ENCODE results near the gene TXNDC9.
A peak's percentile ranks its signal among the peaks of the same experiment; 100 is the strongest.
"Not testable (repeated sequence)": the region's sequence is repeated elsewhere in the genome, so short reads cannot be mapped to it uniquely, and the experiment has no call there.

TXNDC9 gene, protein sequence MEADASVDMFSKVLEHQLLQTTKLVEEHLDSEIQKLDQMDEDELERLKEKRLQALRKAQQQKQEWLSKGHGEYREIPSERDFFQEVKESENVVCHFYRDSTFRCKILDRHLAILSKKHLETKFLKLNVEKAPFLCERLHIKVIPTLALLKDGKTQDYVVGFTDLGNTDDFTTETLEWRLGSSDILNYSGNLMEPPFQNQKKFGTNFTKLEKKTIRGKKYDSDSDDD

DNA sequence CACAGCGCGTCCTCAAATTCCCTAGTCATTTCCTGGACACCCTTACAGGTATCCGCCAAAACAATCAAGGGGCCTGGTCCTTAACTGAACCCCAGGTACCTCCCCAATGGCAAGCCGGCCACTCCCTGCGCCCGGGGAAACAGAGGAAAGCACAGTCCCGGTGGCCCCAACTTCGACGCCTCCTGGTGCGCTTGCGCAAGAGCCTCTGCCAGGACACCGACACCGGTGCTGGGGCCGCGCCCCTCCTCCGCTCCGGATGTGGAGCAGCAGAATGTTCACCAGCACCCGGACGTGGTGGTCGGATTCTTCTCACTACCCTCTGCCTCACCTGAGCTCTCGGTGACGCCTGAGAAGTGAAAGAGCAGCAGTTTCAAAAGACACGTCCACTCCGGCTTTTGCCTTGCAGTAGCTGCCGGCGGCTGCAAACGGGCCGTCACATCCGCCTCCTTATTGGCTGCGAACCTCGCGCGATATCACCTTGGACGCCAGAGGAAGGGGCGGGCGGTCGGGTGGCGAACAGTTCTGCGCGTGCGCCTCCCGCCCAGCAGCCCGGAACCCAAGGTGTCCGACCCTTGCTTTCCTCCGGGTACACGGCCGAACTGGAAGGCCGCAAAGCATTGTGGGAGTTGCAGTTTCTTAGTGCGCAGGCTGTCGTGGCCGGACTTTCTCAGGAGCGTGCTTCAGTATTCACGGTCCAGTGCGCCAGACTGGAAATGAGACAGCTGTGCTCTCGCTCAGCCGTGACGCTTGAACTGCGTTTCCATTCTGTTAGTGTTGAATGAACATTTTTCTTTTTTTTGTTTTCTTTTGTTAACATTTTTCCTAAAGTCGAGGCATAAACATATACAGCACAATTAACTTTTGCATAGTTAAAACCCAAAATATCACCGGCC is at the start of gene TXNDC9:
Gene TXNDC9 (minus strand): TSS at position 423 of the 893 bp plus-strand sequence. CDS start 3,123 bp downstream, outside the sequence.
- peak; percentile 96 for DNase-seq (ENCODE audit: low read depth, low spot score)

DNA sequence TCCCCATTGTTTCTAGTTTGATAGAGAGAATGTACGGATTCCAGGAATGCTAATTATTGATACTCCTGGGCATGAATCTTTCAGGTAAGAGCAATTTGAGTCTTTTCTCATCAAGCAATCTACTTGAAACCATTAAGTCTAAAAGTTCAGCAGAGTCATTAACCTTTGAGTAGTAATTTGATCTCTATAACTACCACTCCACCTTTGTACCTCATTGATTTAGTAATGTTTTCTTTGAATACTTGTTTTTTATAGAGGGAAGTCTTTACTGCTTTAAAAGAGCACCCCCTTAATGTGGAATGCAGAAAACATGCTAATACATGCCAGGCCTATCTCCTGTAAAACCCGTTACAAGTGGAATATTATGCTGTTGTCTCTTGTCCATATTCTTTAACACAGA is 46.0 kb upstream of the TXNDC9 start:
- no peak for DNase-seq (ENCODE audit: low read depth, low spot score)

DNA sequence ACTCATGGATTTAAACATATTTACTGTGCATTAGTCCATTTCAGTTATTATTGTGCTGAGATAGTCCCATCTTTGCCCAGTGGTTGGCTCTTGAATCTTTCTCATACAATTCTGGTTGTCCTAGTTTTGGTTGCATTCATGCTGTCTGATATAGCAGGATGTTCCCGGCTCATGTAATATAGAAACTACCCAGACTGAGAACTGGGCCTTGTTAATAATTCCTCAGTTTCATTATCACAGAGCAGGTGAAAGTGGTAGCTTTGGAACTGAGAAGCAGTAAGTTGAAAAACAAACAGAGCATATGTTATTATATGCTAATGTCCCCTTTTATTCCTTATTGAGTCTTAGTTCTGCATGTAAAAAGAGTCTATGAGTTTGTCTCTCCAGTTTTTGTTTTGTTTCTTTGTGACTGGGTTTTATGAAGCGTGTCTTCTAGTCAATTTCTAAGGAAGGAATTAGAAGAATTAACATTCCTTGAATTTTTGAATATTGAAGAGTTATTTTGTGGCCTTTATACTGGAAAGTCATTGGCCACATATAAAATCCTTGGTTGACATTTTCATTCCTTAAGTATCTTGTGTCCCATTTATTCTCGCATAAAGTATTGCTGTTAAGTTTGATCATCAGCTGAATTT is 44.4 kb upstream of the TXNDC9 start:
- no peak for DNase-seq (ENCODE audit: low read depth, low spot score)

DNA sequence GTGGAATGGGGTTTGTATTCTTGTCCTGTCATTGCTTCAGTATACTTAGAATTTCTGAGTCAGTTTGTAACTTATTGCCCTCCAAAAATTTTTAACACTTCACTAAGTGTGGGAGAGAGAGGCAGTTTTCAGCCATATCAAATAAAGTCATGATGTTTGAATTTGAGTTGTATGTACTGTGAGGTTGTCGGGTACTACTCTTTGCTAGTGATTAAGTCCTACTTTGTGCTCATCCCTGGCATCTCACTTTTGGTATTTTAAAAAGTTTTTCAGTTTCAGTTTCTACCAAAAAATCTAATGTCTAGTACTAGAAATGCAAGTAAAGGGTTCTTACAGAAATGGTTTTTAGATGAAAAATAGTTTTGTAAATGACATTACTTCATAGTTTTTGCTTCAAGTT is 41.7 kb upstream of the TXNDC9 start:
- no peak for DNase-seq (ENCODE audit: low read depth, low spot score)

DNA sequence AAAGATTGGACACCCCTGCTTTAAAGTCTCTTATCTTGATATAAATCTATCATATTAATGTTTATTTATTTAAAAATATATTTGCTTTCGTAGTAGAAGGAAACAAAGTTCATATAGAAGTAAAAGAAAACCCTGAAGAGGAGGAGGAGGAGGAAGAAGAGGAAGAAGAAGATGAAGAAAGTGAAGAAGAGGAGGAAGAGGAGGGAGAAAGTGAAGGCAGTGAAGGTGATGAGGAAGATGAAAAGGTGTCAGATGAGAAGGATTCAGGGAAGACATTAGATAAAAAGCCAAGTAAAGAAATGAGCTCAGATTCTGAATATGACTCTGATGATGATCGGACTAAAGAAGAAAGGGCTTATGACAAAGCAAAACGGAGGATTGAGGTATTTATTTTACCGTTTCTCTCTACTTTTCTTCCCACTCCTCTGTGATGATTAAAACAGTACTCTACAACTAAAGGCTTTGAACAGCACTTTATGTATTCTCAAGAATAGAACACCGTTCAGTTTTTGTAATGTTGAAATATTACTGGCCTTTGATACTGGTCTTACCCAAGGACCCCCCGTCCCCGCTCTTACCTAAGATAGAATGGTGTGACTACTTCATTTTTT is 40.2 kb upstream of the TXNDC9 start:
- no peak for DNase-seq (ENCODE audit: low read depth, low spot score)

DNA sequence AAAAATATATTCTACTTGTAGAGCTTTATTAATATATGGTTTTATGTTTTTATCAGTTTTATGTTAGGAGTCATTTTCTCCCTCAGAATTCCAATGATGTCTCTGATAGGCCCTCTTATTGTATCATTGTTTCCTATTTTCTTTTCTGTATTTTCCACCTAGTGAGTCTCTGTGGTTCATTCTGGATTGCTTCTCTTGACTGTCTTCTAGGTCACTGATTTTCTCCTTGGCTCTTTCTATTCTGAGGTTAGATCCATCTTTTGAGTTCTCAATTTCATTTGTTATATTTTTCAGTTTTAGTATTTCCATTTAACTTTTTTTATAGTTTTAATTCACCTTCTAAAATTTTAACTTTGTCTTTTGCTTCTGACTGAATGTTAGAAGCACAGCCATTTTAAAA is 38.6 kb upstream of the TXNDC9 start:
- no peak for DNase-seq (ENCODE audit: low read depth, low spot score)

DNA sequence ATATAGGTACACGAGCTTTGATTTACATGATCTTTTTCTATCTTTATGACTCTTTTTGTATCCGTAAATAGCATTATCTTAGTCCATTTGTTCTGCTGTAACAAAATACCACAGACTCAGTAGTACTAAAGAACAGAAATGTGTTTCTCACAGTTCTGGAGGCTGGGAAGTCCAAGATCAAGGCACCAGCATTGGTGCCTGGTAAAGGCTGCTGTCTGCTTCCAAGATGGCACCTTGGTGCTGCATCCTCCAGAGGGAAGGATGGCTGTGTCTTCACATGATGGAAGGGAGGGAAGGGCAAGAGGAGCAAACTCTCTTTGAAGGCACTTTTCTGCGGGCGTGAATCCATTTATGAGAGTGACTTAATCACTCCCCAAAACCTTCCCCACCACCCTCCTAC is 37.0 kb upstream of the TXNDC9 start:
- no peak for DNase-seq (ENCODE audit: low read depth, low spot score)

DNA sequence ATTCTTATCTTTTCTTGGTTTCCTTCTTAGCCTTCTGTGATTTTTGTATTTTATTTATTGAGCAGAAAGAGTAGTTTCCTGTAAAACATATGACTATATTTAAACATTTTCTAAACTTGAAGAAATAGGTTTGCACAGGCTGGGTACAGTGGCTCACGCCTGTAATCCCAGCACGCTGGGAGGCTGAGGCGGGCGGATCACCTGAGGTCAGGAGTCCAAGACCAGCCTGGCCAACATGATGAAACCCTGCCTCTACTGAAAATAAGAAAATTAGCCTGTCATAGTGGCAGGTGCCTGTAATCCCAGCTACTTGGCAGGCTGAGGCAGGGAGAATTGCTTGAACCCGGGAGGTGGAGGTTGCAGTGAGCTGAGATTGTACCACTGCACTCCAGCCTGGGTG is 32.7 kb upstream of the TXNDC9 start:
- not testable (repeated sequence) for DNase-seq (ENCODE audit: low read depth, low spot score)

DNA sequence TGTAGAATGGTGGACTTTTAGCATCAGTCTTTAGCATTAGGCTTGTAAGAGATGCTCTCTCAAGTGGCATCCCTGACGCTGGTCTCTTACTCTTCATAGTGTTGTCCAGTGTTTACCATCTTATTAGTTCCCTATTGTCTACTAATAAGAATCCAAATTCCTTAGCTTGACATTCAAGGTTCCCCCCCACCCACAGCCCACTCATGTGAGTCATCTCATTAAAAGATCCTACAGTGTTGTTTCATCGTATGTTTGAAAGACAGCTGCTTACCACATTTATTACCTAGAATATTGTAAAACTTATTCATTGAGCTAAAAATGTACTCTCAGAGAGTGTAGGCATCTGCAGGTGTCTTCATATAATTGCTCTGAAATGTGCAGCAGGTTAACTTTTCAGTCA is 29.5 kb upstream of the TXNDC9 start:
- DNase-seq (ENCODE audit: low read depth, low spot score), result no peak

DNA sequence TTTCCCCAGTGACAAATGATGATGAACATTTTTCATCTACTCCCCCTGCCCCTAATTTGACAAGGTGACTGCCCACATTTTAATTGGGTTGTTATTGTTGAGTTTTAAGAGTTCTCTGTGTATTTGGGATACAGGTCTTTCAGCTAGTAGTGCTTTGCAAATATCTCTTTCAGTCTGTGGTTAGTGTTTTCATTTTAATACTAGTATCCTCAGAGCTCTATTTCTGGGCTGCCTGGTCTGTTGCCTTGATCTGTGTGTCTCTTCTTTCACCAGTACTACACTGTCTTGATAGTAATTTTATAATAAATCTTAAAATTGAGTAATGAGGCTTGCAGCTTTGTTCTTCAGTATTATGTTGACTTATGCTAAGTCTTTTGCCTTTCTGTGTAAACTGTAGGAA is 20.7 kb upstream of the TXNDC9 start:
- no peak for DNase-seq (ENCODE audit: low read depth, low spot score)

DNA sequence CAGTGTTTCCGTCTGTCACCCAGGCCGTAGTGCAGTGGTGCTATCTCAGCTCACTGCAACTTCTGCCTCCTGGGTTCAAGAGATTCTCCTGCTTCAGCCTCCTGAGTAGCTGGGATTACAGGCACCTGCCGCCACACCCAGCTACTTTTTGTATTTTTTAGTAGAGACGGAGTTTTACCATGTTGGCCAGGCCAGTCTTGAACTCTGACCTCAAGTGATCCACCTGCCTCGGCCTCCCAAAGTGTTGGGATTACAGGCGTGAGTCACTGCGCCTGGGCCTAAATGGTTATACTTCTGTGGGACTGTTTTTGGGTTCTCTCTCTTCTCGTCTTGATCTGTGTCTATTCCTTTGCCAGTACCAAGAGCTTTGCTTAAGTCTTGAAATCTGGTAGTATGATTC is 18.7 kb upstream of the TXNDC9 start:
- DNase-seq (ENCODE audit: low read depth, low spot score), result not testable (repeated sequence)

DNA sequence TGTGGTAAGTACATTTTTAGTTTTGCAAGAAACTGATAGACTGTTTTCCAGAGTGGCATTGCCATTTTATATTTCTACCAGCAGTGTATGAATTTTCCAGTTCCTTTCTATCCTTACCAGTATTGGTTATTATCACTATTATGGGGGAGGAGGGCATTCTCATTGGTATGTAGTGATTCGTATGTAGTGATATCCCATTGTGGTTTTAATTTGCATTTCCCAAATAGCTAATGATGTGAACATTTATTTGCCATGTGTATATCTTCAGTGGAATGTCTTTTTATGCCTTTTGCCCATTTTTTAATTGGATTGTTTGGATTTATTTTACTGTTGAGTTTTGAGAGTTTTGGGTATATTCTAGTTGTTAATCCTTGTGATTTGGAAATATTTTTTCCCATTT is 17.9 kb upstream of the TXNDC9 start:
- DNase-seq (ENCODE audit: low read depth, low spot score), result no peak

DNA sequence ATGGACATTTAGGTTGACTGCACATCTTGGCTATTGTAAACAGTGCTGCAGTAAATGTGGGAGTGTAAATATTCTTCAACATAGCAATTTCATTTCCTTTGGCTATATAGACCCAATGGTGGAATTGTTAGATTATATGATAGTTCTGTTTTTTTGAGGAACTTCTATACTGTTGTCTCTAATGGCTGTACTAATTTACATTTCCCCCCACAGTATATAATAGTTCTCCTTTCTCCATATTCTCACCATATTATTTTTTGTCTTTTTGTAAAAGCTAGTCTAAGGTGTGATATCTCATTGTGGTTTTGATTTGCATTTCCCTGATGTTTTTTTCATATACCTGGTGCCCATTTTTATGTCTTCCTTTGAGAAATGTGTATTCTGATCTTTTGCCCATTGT is 14.1 kb upstream of the TXNDC9 start:
- no peak for DNase-seq (ENCODE audit: low read depth, low spot score)

DNA sequence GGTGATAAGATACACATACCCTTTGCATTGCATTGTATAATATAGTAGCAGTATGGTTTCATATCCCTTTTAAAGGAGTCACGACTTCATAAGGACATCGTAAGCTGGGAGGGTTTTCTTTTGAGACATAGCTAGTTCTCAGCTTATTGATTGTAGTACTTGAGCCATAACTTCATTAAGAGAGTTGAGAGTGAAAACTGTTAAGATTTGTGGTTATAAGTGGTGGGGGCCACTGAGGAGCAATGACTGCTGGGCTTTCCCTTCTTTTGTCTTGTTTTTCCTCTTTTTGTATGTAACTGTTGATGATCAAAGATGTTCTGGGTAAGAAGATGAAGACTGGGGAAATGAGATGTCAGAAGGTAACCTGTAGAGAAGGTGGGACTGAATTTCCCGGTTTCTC is 12.0 kb upstream of the TXNDC9 start:
- no peak for DNase-seq (ENCODE audit: low read depth, low spot score)

DNA sequence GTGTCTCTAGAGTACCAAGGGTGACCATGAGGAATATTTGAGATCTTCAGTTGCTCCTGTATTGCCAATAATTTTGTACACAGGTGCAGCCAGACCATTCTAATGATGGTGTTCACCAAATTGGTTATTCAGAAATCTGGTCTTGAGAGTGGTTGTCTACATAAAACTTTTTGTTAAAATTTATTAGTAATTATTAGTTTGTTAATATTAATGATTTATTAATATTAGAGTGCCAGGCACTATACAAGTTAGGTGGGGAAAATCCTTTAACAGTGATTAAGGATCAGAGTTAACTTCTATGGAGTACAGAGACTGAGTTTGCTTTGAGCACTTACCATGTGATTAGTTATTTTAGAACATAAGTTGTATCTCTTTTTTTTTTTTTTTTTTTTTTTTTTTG is 10.1 kb upstream of the TXNDC9 start:
- DNase-seq (ENCODE audit: low read depth, low spot score), result no peak

DNA sequence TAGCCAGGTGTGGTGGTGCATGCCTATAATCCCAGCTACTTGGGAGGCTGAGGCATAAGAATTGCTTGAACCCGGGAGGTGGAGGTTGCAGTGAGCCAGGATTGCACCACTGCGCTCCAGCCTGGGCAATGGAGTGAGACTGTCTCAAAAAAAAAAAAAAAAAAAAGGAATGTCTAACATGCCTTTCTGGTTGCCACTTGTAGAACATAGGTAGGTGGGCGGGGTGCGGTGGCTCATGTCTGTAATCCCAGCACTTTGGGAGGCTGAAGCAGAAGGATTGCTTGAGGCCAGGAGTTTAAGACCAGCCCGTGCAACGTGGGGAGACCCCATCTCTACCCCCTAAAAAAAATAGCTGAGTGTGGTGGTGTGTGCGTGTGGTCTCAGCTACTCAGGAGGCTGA is 9.3 kb upstream of the TXNDC9 start:
- not testable (repeated sequence) for DNase-seq (ENCODE audit: low read depth, low spot score)

DNA sequence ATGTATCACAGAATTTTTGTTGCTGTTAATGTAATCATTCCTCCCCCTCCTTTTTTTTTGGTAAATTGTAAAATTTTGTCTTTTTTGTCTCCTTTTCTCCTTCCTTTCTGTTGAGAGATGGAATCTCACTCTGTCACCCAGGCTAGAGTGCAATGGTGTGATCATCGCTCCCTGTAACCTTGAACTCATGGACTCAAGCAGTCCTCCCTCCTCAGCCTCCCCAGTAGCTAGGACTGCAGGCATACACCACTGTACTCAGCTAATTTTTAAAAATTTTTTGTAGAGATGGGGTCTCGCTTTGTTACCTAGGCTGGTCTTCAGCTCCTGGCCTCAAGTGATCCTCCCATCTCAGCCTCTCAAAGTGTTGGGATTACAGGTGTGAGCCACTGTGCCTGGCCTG is 6.4 kb upstream of the TXNDC9 start:
- no peak for DNase-seq (ENCODE audit: low read depth, low spot score)

DNA sequence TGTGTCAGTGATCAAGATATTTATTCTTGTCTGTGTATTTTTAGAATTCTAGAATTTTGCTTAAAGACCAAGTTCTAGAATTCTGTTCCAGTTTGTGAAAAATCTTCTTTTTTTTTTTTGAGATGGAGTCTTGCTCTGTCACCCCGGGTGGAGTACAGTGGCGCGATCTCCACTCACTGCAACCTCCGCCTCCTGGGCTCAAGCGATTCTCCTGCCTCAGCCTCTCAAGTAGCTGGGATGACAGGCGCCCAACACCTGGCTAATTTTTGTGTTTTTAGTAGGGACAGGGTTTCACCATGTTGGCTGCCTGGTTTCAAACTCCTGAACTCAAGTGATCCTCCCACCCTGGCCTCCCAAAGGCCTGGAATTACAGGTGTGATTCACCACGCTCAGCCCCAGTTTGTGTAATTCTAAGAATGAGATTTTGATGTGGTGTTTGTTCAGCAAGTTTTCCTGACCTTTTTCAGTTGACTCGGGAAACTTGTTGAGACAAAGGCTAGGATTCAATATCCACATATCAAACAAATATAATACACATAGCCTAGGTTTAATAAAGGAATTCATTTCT is 4.6 kb upstream of the TXNDC9 start:
- DNase-seq (ENCODE audit: low read depth, low spot score), result no peak

DNA sequence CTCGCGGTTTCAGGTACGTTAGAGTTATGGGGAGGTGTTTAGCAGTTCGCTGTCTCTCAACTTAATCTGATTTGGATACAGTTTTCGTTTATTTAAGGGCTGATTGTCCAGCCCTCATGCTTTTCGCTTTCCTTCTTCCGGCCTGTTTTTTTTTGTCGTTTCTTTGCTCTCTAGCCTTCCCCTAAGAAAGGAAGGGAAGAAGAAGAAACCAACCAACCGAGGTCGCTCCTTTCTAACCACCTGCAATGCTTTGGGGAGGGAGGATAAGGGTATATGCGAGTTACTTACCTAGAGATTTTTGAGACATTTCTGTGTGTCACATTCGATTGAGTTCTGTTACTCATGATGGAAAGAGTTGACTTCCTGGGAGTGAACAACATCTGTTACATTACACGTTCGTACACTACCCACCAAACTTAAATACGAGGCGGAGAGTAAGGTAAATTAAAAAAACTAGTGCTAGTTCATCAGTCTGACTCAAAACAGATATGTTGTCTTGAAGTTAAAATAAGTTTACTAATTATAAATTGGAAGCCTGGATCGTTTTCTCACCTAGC is 2.0 kb upstream of the TXNDC9 start:
- DNase-seq (ENCODE audit: low read depth, low spot score), result no peak

DNA sequence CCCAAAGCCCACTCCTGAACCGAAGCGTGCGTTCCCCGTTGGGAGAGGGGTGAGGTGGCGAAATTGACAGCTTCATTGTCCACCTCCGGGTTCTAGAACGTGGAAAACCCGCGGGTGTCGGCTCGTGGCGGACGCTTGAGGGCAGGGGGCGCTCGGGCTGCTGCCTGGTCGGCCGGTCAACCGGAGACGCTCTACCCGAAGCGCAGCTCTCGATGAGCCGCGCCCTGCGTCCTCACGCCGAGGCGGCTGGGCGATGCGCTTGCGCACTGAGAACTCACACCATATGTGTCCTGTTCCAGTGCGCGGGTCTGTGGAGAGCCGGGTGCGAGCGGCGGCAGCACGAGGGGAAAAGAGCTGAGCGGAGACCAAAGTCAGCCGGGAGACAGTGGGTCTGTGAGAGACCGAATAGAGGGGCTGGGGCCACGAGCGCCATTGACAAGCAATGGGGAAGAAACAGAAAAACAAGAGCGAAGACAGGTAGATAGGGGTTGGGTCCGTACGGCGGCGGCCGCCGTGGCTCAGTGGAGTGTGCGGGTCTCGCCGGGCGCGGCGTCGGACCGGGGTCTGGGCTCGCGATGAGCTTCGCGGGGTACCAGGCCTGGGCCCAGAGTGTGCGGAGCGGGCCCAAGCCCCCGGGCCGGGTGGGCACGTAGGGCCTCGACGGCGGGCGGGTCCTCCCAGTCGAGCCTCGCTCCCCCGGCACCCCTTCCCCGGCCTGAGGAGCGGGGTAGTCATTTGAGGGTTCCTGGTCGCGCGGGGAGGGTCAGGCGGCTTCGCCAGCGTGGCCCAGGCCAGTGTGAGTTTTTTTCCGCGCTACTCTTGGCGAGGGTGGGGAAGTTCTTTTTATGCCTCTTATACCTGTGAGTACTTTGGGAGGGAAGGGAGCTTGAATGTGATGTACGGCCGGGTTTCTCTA is 1.2 kb upstream of the TXNDC9 start, which contains the start of gene EIF5B:
Gene EIF5B (plus strand): TSS at position 277 of the 916 bp plus-strand sequence. CDS start 166 bp downstream, at position 443.
- DNase-seq (ENCODE audit: low read depth, low spot score), result peak; percentile 83

DNA sequence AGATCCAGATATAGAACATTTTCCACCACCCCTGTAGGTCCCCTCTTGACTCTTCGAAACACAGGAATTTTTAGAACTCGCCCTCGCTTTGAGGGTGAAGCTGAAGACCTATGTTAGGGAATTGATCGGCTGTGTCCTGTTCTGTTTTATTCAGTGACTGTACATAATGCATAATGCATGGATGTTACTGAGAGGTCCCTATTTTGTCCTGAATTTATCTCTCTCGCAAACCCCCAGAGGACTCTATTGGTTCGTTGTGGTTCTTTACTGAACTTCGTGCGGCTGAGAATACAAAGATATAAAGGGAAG is 625 bp upstream of the TXNDC9 start:
- no peak for DNase-seq (ENCODE audit: low read depth, low spot score)
